ENCODE data around the gene GLB1L3.

- TF ChIP-seq POLR2A (IDR thresholded peaks at IDR 0.05) (no peak), CTCF (IDR thresholded peaks at IDR 0.05 in 4 of 5, conservative IDR thresholded peaks at IDR 0.05 in 1 of 5) (no peak)
Measured at GRCh38 chr11:134358165-134358855, 82.1 kb downstream of the GLB1L3 start.

Data from gastrocnemius medialis (tissue), 4 donors.